ENCODE measurements around the gene HDAC2.
"Not testable (repeated sequence)": the region's sequence is repeated elsewhere in the genome, so short reads cannot be mapped to it uniquely, and the experiment has no call there.

The HDAC2 gene

DNA sequence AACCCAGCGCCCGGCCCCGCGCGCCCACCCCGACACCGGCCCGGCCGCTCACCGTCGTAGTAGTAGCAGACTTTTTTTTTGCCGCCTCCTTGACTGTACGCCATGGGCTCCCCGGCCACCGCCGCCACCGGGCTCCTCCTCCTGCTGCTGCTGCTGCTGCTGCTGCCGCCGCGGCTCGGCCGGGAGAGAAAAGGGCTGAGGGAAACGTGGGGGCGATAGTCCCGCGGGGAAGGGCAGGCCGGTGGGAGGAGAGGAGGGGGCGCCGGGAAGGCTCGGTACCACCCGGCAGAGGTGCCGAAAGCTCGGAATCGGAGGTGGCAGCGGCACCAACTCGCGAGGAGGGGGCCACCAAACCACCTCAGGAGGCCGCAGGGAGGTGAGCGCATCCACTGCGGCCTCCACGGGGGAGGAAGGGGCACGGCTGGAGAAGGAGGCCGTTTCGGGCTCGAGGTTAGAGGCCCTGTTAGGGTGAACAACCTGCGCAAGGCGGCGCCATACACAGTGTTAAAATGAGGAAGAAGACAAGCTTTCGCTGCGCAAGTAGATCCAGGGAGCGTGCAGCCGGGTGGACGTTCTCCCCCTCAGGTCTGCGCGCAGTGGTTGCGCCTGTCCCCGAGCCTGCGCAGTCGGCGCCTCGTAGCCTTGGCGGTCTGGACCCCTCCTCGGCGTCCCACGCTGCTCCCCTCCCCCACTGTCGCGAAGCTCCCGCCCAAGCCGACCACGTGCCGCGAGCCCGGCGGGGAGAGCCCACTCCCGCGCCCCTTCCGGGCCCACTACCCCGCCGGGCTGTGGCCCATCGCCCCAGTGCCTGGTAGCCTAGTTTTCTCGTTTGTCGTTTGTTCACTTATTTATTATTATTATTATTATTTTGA is at the start of gene HDAC2:
TSS of gene HDAC2 (minus strand) at position 344 of the 872 bp plus-strand sequence. CDS start at position 104, 240 bp downstream.
- ATAC-seq: peak; percentile 82
- DNase-seq: peak; percentile 92

DNA sequence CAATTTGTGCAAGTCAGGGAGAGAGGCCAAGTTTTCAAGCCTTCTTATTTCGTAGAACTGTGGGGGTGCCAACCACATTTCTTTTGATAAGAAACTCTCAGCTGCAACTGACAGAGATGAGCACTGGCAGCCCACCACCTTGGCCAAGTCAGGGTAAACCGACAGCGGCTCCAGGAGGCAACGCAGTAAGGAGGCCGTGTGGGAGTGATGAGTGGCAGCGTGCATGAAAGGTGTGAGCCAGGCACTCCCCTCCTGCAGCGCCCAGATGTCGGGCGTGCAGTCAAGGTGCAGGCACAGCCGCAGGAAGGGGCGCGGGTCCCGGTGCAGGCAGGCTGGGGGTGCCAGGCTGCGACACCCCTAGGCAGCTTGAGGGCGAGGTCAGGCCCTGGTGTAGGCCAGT is 49.2 kb upstream of the HDAC2 start:
- ATAC-seq (no peak), DNase-seq (no peak)

DNA sequence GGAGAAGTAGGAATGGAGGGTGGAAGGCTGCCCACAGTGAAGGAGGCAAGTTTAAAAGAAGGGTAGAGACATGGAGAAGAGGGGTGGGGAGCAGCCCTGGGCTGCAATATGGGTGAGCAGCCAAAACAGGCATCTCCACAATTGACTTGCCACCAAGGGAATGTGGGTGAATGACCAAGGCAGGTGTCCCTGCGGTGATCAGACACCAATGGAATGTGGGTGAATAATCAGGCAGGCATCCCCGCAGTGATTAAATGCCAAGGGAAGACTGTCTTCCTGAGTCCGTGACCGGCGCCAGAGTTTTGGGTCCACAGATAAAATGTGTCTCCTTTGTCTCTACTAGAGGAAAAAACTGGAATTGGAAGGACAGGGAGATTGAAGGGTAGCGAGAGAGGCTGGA is 46.2 kb upstream of the HDAC2 start:
- not testable (repeated sequence) for ATAC-seq

DNA sequence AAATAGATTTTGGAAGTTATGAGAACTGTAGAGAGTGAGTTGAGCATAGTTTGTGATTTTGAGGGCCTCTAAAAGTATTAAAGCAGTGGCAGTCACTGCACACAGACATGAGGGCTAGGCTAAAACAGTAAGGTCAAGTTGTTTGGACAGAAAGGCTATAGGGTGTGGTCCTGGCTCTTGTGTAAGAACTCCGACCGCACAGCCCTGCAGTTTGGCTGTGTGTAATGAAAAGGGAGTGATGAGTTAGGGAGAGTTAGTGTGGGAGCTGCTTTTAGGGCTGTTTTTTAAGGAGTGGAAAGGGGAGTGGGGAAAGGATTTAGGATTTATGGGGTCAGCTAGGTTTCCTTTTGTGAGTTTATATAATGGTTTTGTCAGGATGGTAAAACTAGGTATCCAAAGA is 43.2 kb upstream of the HDAC2 start:
- ATAC-seq, DNase-seq: not testable (repeated sequence)

More for the DNA sequence above, 46.2 kb upstream of the HDAC2 start:
- DNase-seq: not testable (repeated sequence)

DNA sequence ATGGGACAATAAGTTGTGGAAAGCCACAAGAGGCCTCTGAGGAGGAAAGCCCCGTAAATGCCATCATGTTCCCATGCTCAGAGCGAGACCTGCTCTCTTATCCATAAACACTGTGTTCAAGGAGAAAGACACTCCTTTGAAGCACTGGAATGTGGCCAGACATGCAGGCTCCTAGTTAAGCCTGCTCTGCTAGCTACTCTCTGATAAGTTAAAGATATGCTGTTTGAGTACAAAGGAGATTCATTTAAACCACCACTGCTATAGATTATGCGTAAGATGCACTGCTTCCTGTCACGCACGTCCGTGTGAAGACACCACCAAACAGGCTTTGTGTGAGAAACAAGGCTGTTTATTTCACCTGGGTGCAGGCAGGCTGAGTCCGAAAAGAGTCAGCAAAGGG is 40.5 kb upstream of the HDAC2 start:
- DNase-seq, ATAC-seq: not testable (repeated sequence)

DNA sequence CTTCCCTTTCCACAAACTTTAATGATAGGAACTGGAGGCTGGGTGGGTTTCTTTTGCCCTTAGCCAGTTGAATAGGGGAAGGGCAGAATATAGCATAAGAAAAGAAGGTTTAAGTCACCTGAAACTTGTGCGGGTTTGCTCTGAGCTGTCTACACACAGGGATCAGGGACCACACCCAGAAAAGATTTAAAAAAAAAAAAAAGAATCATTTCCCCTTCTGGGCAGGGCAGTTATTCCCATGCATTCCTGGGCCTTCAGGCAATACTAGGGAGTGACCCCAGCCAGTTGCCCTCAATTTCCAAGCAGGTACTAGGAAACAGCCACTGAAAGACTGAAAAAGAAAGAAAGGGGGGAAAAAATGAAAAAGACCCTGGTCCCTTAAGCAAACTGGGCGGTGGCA is 39.6 kb upstream of the HDAC2 start:
- DNase-seq: no peak
- no peak for ATAC-seq

DNA sequence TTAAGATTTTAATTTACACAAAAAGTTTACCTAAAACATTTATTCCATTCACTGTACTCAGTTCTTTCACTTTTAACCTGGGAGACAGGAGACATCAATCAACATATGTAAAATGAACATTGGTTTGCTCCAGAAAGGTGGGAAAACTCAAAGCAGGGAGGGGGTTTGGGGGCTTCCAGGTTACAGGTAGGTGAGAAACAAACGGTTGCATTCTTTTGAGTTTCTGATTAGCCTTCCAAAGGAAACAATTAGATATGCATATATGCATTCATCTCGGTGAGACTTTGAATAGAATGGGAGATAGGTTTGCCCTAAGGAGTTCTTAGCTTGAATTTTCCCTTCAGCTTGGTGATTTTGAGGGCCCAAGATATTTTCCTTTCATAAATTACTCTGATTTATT is 38.2 kb upstream of the HDAC2 start:
- ATAC-seq (no peak), DNase-seq (no peak)

DNA sequence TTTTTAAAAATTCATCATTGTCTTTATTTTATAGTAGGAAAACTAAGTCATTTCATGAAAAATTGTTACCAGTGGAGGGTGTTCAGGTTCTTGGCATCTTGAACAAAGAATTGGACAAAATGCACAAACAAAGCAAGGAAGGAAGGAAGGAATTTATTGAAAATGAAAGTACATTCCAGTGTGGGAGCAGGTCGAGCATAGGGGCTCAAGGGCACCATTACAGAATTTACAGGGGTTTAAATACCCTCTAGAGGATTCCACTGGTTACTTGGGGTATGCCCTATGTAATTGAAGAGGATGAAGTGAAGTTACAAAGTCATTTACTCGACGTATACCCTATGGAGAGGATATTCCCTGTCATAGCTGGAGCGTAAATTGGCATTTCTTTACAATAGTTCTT is 37.4 kb upstream of the HDAC2 start:
- no peak for DNase-seq
- no peak for ATAC-seq

DNA sequence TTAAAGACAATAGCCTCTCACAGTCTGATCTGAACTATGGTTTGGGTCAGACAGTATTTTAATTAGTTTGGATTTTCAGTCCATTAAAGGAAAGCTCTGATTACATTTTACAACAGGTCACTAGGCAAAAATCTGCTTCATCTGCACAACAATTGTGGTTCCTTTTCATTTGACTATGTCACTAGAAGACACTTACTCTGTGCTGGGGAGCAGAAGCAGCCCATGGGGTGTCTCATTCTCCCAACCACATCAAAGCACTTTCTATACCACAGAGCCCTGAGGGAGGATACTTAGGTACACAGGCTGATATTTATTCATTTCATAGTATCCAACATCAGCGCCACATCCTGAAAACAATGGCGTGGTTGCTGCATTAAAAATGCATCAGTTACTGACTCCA is 36.6 kb upstream of the HDAC2 start:
- peak; percentile 78 for ATAC-seq
- no peak for DNase-seq

DNA sequence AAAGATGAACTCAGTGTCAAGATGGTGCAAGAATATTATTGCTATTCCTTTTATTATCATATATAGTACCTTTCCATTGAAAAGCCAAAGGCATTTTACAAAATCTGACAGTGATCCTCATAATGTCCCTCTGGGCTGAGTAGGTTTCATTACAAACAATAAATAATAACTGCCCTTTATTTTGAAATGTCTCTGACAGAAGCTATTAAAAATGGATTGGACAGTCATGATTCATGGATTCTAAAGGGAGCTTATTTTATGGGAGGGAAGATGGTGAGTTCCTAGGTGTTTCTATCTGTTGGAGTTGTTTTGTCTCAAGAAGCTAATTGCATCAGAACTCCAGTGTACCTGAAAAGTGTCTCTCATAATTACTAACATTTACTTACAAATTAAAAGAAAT is 30.4 kb upstream of the HDAC2 start:
- DNase-seq (no peak), ATAC-seq (no peak)

DNA sequence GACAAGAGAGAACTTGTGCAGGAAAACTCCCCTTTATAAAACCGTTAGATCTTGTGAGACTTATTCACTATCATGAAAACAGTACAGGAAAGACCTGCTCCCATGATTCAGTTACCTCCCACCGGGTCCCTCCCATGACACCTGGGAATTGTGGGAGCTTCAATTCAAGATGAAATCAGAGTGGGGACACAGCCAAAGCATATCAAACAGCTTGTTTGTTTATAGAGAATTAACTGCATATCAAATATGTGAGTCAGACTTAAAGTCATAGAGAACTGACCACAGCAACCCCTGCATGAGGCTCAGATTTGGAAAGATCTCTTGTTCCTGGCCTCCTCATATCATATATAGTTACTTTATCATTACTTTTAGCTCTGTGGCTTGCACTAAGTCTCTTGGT is 29.1 kb upstream of the HDAC2 start:
- ATAC-seq (no peak), DNase-seq (no peak)

DNA sequence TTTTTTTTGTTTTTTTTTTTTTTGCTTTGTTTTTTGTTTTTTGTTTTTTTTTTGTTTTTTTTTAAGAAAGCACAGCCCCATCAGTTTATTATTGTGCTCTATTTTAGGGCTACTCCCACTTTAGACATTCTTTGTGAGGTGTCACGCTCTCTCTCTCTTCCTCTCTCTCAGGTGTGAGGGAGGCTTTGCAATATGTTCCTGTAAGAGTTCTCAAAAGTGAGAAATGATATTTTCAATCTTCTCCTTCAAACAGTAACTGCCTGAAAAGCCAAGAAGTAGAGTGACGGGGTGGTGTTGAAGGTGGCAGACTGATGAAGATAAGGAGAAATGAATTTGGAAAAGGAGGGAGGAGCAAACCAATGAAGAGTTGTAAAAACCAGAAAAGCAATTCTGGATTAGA is 28.3 kb upstream of the HDAC2 start:
- DNase-seq (no peak), ATAC-seq (no peak)

DNA sequence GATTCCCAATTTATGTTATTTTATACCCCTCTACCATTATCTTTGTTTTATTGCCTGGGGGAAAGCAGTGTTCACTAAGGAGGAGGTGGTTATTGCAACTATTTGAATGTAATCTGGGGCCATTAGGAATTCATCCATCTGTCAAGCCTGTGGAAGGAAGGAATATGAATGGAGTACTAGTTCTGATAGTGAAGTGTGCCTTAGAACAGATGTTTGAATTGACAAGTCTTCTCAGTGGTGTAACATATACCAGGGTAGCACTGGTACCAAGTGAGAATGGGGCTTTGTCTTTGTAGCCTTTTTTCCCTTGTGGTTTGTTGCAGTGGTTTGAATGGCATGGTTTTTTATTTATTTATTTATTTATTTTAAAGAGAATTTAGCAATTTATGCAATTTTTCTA is 27.9 kb upstream of the HDAC2 start:
- ATAC-seq (no peak), DNase-seq (no peak)

DNA sequence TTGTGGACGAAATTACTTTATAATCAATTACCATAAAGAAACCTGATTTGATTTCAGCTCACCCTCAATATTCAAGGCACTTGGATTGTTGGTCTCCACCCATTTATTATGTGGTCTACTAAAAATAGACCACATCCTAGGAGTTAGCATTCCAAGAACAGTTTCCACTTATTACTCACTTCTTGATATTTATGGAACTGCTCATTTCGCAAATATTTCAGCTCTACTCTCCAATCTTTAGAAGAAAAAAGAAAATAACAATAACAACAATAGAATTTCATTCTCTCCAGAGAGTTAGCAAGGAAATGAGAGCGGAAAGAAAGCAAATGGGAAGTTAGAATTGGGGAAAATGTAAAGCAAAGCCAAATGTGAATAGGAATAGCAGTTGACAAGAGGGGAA is 26.2 kb upstream of the HDAC2 start:
- DNase-seq: no peak
- ATAC-seq: no peak

DNA sequence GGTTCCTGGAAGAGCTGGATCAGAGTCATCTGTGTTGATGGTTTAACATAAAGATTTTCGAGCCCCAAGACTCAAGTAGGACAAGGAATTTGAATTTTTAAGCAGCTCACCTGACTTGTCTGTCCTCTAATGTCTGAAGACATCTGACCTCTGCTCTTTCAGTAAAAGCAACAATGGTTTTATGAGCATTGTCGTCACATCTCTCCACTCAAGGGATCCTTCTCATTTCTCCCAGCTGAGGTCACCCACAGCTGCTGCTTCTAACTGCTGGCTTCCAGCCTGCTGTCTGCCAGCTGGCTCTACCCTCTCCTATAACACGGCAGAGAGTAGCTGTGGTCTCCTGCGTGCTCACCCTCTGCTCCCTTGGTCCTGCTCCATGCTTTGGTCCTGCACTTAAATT is 24.7 kb upstream of the HDAC2 start:
- DNase-seq (no peak), ATAC-seq (no peak)

DNA sequence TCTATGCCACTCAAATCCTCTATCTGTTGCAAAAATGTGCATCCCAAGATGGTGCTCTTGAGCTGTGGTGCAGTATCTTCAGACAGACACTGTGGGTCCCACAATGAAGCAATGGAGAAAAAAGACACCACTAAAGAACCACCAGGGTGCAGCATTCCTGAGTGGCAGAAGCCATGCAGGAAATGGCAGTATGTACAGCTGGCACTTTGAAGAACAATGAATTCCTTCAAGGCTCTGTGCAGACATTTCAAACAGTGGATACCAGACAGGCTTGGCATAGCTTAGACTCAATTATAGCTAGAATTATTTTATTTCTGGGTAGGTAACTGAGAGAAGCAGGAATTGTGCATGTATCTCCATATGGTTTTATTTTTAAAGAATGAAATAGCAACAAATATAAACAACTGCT is 24.0 kb upstream of the HDAC2 start:
- DNase-seq (no peak), ATAC-seq (peak; percentile 66)

DNA sequence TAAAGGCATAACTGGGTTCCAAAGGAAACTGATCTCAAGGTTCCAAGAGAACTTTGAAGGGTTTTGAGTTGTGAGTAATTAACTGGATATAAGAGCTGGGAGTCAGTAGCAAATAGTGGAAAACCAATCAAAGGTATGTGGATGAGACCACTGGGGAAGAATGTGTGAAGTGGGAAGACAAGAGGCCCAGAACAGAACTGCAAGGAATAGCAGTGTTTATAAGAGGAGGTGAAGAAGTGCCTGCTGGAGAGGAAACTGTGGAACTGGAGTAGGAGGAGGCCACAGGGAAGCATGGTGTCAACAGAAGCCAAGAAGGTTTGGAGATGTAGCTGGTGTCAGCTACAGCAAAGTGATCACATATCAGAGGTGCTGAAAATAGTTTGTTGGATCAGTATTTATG is 18.7 kb upstream of the HDAC2 start:
- no peak for ATAC-seq
- DNase-seq: no peak

DNA sequence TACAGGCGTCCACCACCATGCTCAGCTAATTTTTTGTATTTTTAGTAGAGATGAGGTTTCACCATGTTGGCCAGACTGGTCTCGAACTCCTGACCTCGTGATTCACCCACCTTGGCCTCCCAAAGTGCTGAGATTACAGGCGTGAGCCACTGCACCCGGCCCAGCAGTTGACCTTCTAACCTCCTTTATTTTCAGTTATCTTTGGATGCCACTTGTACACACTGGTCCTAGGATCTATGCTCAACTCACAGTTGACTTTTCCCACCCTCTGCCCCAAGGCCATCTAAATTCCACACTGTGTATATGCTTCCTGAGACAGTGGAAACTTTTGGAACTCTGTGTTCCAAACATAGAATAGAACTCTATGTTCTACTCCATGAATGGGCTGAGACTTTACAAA is 11.7 kb upstream of the HDAC2 start:
- not testable (repeated sequence) for ATAC-seq, DNase-seq

DNA sequence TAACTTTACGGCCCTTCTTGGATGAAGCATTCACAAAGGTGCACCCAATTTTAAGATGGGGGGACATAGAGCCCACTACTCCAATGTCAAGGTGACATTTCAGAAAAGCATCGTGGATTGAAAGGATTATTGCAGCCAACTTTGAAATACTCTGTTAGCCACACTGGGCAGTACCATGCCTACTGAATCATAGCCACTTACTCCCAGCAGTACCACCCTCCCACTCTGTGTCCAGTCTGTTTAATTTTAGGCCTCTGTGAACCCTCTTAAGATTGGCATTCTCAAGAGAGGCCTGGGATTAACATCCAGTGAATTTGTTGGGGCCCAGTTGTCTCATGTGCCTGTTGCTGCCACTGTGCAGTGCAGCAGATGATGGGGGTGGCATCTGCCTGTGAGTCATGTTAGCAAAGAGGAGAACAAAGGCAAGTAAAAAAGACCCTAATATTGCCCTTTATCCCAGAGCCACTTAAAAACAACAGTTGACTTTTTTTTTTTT is 11.2 kb upstream of the HDAC2 start:
- no peak for ATAC-seq
- no peak for DNase-seq

DNA sequence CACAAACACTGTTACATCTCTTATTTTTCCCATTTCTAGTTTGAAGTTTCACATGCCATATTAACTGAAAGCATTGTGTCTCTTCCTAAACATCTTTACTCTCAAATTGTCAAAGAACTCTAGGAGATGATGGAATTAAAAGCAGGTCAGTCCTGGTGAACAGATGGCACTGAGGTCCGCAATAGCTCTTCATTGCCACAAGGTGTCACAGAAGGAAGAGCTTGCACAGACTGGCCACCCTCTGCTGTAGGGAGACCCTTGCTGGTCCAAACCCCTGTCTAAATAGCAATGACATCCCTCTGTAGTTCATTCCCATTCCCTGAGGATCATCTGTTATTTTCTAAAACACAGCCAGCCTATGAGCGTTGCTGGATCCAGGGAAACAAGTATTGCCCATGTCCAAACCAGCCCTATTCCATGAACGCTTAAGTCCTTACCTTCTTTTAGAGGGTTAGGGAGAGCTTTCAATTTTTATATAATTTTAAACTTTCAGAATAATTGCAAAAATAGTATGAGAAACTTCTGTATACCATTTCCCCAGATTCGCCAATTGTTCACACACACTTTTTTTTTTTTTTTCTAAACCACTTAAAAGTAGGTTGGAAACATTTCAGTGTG is 10.1 kb upstream of the HDAC2 start:
- DNase-seq (no peak), ATAC-seq (peak; percentile 69)

DNA sequence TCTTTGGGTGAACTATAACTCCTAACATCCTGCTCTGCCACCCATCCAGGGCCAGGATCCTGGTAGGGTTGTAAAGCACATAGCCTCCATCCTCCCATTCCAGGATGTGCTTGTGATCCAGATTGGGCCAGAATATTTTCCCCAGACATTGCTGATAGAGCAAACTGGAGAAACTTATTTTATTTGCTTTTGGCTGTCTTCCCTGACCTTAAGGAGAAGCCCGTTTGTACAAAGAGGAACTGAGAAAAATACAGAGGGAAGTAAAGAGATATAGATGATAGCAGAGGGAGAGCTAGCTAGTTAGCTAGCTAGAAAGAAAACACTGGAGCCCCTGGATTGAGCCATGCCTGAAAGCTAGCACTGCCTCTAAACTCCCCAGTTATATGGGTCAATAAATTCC is 9.0 kb upstream of the HDAC2 start:
- DNase-seq (no peak), ATAC-seq (no peak)

DNA sequence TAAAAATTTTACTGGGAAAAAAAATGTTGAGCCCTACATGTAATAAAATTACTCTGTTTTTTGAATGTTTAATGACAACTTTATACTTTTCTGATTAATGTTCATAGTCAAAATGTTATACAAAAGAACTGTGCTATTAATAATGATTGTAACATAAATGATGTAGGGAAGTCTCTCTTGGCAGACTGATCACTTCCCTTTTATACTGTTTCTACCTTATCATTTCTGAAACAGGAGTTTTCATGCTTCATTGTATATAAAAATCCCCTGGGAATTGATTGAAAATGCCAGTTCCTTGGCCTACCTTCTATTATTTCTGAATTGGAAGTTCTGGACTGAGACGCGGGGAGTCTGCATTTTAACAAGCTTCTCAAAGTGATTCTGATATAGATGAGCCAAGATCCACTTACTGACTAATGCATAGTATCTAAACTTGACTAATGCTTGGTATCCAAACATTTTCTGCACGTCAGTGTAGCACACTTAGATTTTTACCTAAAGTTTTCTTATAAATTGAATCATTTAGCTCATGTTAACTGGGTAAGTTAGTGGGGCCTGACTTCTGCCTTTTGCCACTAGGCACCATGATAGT is 7.2 kb upstream of the HDAC2 start:
- DNase-seq (no peak), ATAC-seq (no peak)

DNA sequence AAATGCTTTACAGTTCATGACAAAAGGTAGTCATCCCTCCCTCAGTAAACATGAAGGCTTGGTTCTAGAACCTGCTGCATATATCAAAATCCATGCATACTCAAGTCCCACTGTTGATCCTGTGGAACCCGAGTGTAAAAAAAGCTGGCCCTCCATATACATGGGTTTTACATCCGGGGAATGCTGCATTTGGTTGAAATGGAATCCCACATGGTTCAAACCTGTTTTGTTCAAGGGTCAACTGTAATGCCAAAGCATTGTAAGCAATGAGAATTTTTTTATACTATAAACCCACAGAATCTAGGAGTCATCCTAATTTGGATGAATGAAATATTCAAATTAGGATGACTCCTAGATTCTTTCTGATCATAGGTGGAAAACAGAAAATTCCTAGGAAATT is 5.9 kb upstream of the HDAC2 start:
- no peak for DNase-seq
- ATAC-seq: no peak

All from stimulated activated naive CD8-positive, alpha-beta T cell treated with anti-CD3 and anti-CD28 coated beads, Interleukin-15, Interleukin-2, amounts not matched to agents 100 U/mL and 50 U/mL, for 24 hours (primary cell).